UCSD-AML1 (cell line): ENCODE results near the gene PCDHGA8.
"Not testable (repeated sequence)": the region's sequence is repeated elsewhere in the genome, so short reads cannot be mapped to it uniquely, and the experiment has no call there.

Experiments
- DNase-seq: peaks from one replicate; lab custom pipeline; 2025; ENCODE audit not compliant: unreplicated experiment; lab: John Stamatoyannopoulos, UW

PCDHGA8 gene

GRCh38 chr5:141430332-141431113, 38.1 kb downstream of the PCDHGA8 start, which contains the start of gene PCDHGA12:
Gene PCDHGA12 (plus strand): TSS chr5:141430507. CDS start chr5:141430760, 253 bp downstream.
- peak; percentile 64 for DNase-seq

GRCh38 chr5:141431286-141431685, 38.9 kb downstream of the PCDHGA8 start:
- no peak for DNase-seq

GRCh38 chr5:141432308-141432707, 39.9 kb downstream of the PCDHGA8 start:
- DNase-seq = not testable (repeated sequence)

- DNase-seq = not testable (repeated sequence)
Observed at GRCh38 chr5:141432726-141433125, 40.3 kb downstream of the PCDHGA8 start.

GRCh38 chr5:141434006-141434405, 41.6 kb downstream of the PCDHGA8 start:
- DNase-seq = no peak

GRCh38 chr5:141437221-141437620, 44.8 kb downstream of the PCDHGA8 start:
- no peak for DNase-seq

GRCh38 chr5:141439411-141440141, 47.1 kb downstream of the PCDHGA8 start:
- no peak for DNase-seq

GRCh38 chr5:141440341-141440740, 47.9 kb downstream of the PCDHGA8 start:
- DNase-seq = no peak

GRCh38 chr5:141441571-141442170, 49.2 kb downstream of the PCDHGA8 start:
- no peak for DNase-seq
